ENCODE results near the gene FBXL2. TPM values are rescaled to one million over a fixed set of nuclear protein-coding genes. Genes with fewer than 3 reads are reported as not detected.

Gene FBXL2
- polyA plus RNA-seq, 2 of the 4 experiments (the other 2 are of a cell fraction) = 6.9 to 15.7 TPM

DNA sequence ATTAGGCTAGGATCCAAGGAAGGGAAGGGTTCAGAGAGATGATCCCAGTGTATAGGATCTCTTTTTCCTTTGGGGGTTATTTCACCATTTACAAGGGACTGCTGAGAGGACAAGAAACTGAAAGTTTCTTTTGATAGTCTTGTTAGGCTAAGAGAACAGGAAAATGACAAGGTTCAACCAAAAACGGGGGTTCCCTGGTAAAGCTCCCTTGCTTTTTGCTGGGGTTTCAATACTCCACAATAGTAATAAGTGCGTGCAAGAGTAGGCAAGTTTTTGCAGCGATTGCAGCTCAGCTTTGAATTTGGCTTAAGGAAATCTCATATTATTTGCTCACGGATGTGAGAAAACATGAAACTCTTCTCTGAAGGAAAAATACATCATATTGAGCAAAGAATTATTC, 39.8 kb upstream of the FBXL2 start:
- Histone ChIP-seq H3K4me1 (no peaks in the 10 kb centered on the region), H3K9me3 (peaks cover 2% of the 10 kb centered on the region; the same call in 1 of the 3 replicates), H3K4me2 (no peak overlapping the region), H3K27ac (no peak overlapping the region), H3K4me3 (no peak overlapping the region)
- 58% methylated on average over 4 of the region's 4 CpGs for WGBS (ENCODE audit: missing lambda C conversion rate)
- TF ChIP-seq PHF8 (IDR thresholded peaks at IDR 0.05; ENCODE audit: borderline replicate concordance, low read depth) (no peak), NPAS2 (CRISPR knock-in tag; IDR thresholded peaks at IDR 0.05; ENCODE audit: borderline replicate concordance) (no peak), HOXA7 (CRISPR knock-in tag; IDR thresholded peaks at IDR 0.05) (no peak), CHD4 (IDR thresholded peaks at IDR 0.05; ENCODE audit: borderline replicate concordance) (no peak), ZFP36 (IDR thresholded peaks at IDR 0.05; ENCODE audit: borderline replicate concordance, partially characterized antibody) (no peak), RFX5 (IDR thresholded peaks at IDR 0.05) (no peak), HES2 (IDR thresholded peaks at IDR 0.05) (no peak), JUN (IDR thresholded peaks at IDR 0.05) (no peak), EHF (CRISPR knock-in tag; IDR thresholded peaks at IDR 0.05) (no peak), PBX3 (IDR thresholded peaks at IDR 0.05) (no peak), RAD21 (conservative IDR thresholded peaks at IDR 0.05 in 1 of 2, IDR thresholded peaks at IDR 0.05 in 1 of 2) (no peak), REST (IDR thresholded peaks at IDR 0.05) (no peak), EHMT2 (IDR thresholded peaks at IDR 0.05; ENCODE audit: low read depth) (no peak), HMGXB4 (CRISPR knock-in tag; IDR thresholded peaks at IDR 0.05; ENCODE audit: borderline replicate concordance) (no peak)
- TF ChIP-seq, protein P1, sequence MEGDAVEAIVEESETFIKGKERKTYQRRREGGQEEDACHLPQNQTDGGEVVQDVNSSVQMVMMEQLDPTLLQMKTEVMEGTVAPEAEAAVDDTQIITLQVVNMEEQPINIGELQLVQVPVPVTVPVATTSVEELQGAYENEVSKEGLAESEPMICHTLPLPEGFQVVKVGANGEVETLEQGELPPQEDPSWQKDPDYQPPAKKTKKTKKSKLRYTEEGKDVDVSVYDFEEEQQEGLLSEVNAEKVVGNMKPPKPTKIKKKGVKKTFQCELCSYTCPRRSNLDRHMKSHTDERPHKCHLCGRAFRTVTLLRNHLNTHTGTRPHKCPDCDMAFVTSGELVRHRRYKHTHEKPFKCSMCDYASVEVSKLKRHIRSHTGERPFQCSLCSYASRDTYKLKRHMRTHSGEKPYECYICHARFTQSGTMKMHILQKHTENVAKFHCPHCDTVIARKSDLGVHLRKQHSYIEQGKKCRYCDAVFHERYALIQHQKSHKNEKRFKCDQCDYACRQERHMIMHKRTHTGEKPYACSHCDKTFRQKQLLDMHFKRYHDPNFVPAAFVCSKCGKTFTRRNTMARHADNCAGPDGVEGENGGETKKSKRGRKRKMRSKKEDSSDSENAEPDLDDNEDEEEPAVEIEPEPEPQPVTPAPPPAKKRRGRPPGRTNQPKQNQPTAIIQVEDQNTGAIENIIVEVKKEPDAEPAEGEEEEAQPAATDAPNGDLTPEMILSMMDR (IDR thresholded peaks at IDR 0.05) = no peak
- ATAC-seq = no peak
- ChIA-PET CTCF (interaction anchor here (1.5 kb wide), 1 partner anchor 9 kb away, joined by 4 read pairs; no protein-coding TSS in a partner anchor), POLR2A (no interaction called here)
- DNase-seq (ENCODE audit: low read depth in 1 of 2, low spot score in 1 of 2) = no peak
- no peak for FAIRE-seq

- TF ChIP-seq BCL3 (IDR thresholded peaks at IDR 0.05) (no peak), RCOR1 (IDR thresholded peaks at IDR 0.05; ENCODE audit: low read depth, low read length) (no peak), FOXS1 (CRISPR knock-in tag; IDR thresholded peaks at IDR 0.05) (no peak), NR3C1 (IDR thresholded peaks at IDR 0.05) (no peak), CHD4 (IDR thresholded peaks at IDR 0.05; ENCODE audit: borderline replicate concordance) (no peak), REST (IDR thresholded peaks at IDR 0.05) (no peak), CHD2 (IDR thresholded peaks at IDR 0.05; ENCODE audit: low read length, partially characterized antibody) (no peak), RARB (CRISPR knock-in tag; IDR thresholded peaks at IDR 0.05) (no peak)
- WGBS (ENCODE audit: missing lambda C conversion rate) = 50% methylated on average over 1 of the region's 1 CpG
- Histone ChIP-seq H3K9me3 (peaks cover 2% of the 10 kb centered on the region; the same call in 1 of the 3 replicates), H3K4me2 (no peak overlapping the region), H3K4me1 (no peaks in the 10 kb centered on the region), H3K4me3 (no peak overlapping the region), H3K27ac (no peak overlapping the region)
- FAIRE-seq = no peak
- no peak for DNase-seq (ENCODE audit: low read depth in 1 of 2, low spot score in 1 of 2)
- ChIA-PET CTCF (no interaction called here), POLR2A (no interaction called here)
- ATAC-seq = no peak
These were observed 38.3 kb upstream of the FBXL2 start for GRCh38 chr3:33238923-33239322.
